Activated effector memory CD4-positive, alpha-beta T cell treated with Interleukin-2 at 50 U/mL for 16 hours (primary cell): ENCODE measurements around the gene CSF2RB.

ENCODE experiments used
- DNase-seq: peaks from one replicate; pipeline ENCODE4 v3.0.0-alpha.2; 2020

Gene CSF2RB

GRCh38 chr22:36922711-36923110 is 9.3 kb downstream of the CSF2RB start:
- DNase-seq, result no peak

- DNase-seq, result no peak
Measured at GRCh38 chr22:36923131-36923788, 9.8 kb downstream of the CSF2RB start.

GRCh38 chr22:36924151-36924698 is 10.8 kb downstream of the CSF2RB start:
- DNase-seq, result no peak

- no peak for DNase-seq
Measured at GRCh38 chr22:36925388-36926290, 12.2 kb downstream of the CSF2RB start.

- DNase-seq, result no peak
Measured at GRCh38 chr22:36926309-36926708, 12.9 kb downstream of the CSF2RB start.

- DNase-seq, result no peak
Measured at GRCh38 chr22:36926721-36927435, 13.4 kb downstream of the CSF2RB start.

- no peak for DNase-seq
Measured at GRCh38 chr22:36927671-36928070, 14.2 kb downstream of the CSF2RB start.

- no peak for DNase-seq
Measured at GRCh38 chr22:36928196-36928595, 14.8 kb downstream of the CSF2RB start.

GRCh38 chr22:36928786-36929535 is 15.5 kb downstream of the CSF2RB start:
- DNase-seq, result no peak

- no peak for DNase-seq
Measured at GRCh38 chr22:36929621-36930020, 16.2 kb downstream of the CSF2RB start.

GRCh38 chr22:36930041-36930935 is 16.9 kb downstream of the CSF2RB start:
- DNase-seq, result no peak

- no peak for DNase-seq
Measured at GRCh38 chr22:36931446-36931845, 18.0 kb downstream of the CSF2RB start.

- no peak for DNase-seq
Measured at GRCh38 chr22:36933629-36934417, 20.4 kb downstream of the CSF2RB start.

GRCh38 chr22:36934418-36935312 is 21.2 kb downstream of the CSF2RB start:
- no peak for DNase-seq

- DNase-seq, result no peak
Measured at GRCh38 chr22:36935313-36935610, 21.8 kb downstream of the CSF2RB start.

GRCh38 chr22:36935694-36936093 is 22.3 kb downstream of the CSF2RB start:
- DNase-seq, result no peak

GRCh38 chr22:36936362-36937116 is 23.1 kb downstream of the CSF2RB start:
- no peak for DNase-seq

- no peak for DNase-seq
Measured at GRCh38 chr22:36937319-36938027, 24.0 kb downstream of the CSF2RB start.
